Activated CD4-positive, alpha-beta T cell treated with anti-CD3 and anti-CD28 coated beads, Interleukin-2, amount 50 U/mL, for 1 hour (primary cell): ENCODE measurements around the gene MTIF3.
"Not testable (repeated sequence)": the region's sequence is repeated elsewhere in the genome, so short reads cannot be mapped to it uniquely, and the experiment has no call there.

Experiments used
- DNase-seq: peaks from one replicate; pipeline ENCODE4 v3.0.0-alpha.2; 2020

MTIF3 gene

DNA sequence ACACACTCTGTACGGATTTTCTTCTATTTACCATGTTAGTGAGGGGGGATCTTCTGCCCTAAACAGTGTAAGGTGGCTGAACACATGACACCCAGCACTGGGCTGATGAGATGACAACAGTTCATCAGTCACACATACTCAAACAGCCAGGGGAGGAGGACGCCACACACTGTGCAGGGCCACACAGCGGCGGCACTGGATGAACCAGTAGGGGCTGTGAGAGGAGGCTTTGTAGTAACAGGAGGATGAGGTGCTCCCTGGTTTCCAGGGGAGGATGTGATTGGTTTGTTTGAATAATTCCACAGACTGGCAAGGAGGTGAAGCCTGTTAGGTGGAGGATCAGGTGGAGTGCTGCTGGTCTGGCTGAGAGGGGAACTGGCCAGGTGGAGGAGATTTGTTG, 42.3 kb downstream of the MTIF3 start:
- no peak for DNase-seq

DNA sequence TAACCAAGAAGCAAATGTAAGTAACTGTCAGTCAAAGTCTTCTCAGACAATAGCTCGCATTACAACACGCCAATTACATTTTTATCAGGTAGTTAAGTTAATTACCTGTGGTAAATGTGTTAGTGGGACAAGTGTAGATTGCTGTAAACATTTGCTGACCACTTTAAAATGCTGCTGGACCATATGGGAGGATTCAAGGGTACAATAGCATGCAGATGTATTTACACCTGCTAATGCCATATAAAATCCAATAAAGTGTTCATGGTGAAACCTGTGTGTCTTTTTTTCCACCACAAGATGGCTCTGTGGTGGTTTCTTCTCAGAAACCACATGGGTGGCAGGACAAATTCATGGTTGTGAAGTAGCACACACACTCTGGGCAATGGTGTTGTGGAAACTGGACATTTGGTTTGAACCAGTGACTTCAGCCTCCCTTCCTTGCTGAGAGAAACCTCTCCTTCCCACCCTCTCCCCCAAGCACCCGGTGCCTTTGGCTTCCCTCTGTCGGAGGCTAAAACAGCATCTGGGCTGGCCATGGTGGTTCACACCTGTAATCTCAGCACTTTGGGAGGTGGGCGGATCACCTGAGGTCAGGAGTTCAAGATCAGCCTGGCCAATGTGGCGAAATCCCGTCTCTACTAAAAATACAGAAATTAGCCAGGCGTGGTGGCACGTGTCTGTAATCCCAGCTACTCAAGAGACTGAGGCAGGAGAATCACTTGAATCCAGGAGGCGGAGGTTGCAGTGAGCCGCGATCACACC, 44.0 kb downstream of the MTIF3 start:
- peak; percentile 22 for DNase-seq

DNA sequence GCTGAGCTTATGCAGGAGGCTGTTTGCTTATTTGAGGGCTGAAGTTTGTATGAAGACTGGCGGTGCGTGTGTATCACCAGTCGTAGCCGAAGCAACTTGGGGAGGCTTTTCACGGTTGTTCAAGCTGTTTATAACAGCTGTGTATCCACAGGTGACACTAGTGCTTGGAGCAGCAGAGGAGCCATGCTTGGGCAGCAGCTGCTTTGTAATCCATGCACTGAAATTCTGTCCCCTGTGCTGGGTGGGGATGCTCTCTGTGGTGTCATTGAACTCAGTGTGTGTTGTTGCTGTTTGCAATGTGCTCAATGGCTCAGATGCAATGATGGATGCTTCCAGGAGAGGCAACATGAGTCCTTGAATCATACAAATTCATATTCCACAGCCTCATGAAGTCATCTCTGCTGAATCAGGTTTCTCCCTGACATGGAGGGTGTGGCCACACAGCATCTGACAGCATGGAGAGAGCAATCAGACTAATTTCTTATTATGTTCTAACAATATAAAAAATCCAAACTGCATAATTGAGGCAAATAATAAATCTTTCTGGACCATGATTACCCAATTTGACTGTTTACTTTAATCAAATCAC, 44.7 kb downstream of the MTIF3 start:
- DNase-seq = no peak

DNA sequence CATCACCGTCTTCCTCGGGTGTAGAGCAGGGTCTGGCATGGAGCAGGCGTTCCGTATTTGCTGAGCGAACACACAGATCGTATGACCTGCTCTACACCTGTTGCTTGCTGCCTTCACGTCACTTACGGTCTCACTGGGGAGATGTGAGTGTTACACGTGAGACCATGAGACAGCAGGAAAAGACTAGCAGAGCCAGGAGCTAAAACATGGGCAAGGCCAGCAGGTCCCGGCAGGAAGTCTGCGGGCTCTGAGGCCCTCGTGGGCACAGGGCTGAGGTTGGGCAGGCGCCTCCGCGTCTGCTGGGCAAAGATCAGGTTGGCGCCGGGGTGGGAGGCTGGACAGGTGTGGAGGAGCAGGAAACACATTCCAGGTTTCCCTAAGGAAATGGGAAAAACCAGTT, 45.7 kb downstream of the MTIF3 start:
- no peak for DNase-seq

DNA sequence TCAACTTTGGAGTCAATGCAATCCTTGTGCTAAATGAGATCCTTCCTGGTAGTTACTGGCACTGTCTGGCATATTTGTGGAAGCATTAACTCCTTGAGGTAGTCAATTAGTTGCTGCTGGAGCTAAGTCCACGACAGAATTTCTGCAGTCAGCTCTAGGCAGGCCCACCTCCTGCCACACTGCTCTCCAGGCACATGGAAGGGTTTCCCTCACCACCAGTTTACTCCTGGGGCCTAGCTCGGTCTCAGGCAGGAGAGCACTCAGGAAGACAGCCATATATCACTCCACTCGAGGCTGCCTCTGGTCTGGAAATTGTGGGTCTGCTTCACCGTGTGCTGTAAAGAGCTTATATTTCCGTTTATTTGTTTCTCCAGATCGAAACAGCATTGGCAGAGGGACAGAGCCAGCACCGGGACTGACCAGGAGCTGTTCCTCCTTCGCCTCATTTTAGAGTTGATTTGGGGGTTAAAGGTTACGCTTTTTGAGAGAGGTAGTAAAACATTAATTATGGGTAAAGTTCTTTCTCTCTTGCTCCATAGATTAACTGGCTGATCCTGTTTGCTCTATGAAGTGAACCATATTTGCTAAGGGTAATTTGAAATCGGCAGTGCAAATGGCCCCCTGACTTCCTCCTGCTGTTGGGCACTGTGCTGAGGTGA, 46.5 kb downstream of the MTIF3 start:
- DNase-seq = no peak

DNA sequence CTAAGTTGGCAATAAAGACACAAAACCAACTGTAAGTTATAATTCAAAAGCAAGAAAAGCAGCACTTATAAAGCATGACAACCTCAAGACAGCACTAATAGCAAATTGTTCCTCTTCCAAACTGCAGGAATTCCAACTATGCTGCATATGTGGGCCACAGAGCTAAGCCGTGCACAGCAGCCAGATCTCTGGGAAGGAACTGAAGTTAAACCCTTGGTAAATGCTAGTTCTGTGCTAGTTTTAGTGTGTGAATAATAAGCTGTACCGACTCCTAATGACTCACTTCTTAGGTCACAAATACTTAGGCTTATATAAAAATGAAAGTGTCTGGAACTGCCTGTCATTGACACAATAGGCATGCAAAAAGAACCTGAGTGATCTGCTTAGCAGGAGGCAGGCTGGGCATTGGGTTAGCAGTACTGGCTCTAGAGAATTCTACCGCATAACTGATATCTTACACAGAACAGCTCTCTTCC, 47.1 kb downstream of the MTIF3 start:
- no peak for DNase-seq

DNA sequence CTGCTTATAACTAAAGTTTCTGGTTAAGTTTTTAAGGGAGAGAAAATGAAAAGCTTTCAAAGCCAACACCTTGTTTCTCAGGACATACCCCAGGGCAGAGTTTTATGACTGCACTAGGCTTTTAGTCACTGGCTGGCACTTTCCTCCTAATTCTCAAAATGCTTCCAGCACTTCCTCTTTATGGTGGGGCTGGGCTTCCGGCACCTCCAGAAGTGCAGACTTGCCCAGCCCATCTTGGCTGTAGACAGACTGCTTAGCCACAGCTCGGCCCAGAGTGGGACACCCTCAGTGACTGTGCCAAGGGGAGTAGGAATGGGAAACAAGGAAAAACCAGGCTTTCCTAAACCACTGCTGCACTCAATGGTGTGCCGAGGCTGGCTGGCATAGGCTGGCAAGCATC, 49.2 kb downstream of the MTIF3 start:
- DNase-seq = no peak

DNA sequence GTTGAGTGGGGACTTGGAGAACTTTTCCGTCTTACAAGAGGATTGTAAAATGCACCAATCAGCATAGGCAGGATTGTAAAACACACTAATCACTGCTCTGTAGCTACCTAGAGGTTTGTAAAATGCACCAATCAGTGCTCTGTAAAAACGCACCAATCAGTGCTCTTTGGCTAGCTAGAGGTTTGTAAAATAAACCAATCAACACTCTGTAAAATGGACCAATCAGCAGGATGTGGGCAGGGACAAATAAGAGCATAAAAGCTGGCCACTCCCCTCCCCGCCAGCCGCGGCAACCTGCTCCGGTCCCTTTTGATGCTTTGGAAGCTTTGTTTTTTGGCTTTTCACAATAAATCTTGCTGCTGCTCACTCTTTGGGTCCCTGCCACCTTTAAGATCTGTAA, 50.0 kb downstream of the MTIF3 start:
- DNase-seq = not testable (repeated sequence)

DNA sequence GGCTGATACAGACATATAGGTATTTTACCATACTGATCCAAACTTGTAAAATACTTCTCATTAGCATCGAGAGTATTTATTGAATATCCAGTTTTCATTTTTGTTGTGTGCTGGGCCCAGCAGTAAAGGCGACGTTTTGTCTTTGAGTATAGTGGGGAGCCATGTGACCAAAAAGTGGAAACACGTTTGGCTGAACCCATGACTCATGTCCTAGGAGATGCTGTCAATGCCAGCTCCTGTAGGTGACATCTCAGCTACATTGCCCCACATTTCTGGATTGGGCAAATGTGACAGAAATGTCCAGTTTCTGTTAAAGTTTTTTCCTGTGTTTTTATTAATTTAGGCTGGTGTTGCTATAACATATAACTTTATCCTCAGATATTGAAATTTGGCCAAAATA, 52.0 kb downstream of the MTIF3 start:
- no peak for DNase-seq

DNA sequence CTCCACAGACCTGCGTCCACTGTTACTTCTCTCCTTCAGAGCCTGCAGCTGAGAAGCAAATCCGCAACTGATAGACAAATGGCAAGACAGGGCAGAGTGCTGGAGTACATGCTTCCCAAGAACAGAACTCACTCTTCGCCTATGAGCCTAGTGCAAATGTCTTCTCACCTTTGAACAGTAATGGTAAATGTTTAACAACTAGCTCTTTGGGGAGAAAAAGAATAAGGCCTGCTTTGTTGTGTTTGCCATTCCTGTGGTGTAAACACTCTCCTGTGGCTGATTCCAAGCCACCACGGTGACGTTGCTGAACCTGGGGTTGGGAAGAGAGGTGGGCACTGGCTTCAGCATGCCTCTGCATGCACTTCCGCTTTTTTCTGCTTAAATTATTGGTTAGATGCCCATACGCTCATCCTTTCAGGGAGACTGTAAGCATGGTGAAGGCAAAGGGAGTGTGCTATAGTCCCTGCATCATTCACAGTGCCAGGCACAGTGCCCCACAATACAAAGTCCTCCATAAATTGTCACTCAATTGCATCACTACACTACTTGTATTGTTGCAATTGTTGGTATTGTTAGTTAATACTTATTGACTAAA, 54.0 kb downstream of the MTIF3 start:
- no peak for DNase-seq

DNA sequence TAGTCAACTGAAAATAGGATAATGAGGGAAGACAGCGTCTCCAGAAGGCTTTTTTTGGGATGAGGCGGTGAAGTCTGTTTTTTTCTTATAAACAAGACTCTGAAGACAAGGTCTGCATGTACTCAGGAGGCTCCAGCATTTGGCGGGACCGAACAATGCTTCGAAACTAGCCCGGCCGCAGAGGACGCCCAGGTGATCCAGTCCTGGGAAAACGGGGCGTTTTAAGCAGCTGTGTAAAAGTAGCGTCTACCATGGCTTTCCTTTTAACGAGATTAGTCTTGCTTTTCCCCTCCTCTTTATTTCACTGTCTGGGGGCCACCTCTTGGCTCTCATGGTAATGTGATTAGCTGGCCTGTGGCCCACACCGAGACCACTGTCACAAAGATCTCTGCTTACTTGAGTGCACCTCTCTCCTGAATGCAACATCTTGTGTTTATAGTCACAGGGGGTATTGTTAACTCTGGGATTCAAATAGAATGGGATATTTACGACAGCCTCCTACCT, 55.3 kb downstream of the MTIF3 start:
- no peak for DNase-seq

DNA sequence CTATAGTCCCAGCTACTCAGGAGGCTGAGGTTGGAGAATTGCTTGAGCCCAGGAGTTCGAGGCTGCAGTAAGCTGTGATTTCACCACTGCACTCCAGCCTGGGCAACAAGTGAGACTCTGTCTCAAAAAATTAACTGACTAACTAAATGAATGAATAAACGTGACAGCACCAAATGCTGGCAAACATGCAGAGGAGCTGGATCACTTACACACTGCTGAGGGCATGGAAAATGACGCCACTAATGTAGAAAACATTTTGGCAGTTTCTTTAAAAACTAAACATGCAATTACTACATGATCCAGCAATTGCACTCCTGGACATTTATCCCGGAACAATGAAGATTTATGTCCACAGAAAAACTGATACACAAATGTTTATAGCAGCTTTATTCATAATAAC, 57.3 kb downstream of the MTIF3 start:
- DNase-seq = no peak

DNA sequence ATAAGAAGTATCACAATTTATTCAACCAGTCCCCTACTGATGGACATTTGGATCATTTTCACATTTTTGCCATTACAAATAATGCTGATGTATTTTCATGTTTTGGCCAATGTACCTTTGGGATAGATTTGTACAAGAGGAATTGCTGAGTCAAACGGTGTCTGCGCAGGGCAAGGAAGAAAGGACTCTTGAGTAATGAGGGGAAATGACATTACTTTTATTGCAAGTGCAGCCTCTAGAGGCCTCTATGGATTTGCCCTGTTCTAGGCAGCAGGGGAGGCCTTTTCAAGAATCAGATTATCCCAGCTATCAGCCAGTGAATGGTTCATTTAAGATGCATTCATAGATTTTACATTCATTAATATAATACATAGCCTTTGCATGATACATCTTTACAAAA, 58.9 kb downstream of the MTIF3 start:
- DNase-seq = no peak

DNA sequence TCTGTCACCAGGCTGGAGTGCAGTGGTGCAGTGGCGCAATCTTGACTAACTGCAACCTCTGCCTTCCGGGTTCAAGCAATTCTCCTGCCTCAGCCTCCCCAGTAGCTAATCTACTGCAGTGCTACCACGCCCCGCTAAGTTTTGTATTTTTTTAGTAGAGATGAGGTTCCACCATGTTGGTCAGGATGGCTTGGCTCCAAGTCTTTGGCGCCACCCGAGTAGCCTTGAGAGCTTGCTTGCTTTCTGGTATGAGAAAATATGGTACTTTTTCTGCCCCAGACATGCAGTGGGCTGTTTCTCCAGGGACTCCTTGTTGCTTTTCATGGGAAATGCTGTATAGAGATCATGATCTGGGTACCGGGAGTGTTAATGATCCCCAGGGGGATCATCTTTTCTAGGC, 60.5 kb downstream of the MTIF3 start:
- DNase-seq = no peak

DNA sequence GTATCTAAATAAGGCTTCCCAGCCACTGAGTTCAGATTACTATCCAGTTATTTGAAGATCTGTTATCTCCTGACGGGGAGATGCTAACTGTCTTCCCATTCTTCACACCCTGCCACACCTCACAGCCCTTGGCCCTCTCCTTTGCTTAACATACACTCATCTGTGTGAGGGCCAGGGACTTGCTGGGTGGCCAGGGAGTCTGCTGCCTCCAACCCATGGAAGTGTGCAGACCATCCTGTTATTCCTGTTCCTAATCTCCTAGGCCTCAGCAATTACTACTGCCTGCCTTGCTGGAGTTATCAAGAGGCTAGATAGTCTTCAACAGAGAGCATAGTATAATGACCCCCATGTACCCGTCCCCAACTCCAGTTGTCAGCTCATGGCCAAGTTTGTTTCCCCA, 62.1 kb downstream of the MTIF3 start:
- DNase-seq = no peak
